ENCODE data around the gene SYT8.

SYT8 gene

DNA sequence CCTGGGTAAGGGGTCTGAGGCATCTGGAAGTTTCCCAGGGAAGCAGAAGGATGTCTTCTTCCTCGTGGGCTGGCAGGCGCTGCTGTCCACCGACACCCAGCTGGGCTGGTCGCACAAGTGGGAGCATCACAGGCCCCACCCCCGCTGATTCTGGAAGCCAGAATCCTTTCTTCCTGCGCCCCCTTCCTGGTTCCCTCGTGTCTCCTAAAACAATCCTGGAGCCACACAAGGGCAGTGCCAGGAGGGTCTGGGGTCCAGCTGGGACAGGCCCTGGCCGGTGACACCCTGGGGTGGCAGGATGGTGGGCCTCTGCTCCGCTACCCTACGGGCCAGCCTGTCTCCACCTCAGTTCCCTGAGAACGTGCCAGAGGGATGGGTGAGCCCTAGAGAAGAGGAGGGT is 22.3 kb downstream of the SYT8 start:
- TF ChIP-seq, protein P1, sequence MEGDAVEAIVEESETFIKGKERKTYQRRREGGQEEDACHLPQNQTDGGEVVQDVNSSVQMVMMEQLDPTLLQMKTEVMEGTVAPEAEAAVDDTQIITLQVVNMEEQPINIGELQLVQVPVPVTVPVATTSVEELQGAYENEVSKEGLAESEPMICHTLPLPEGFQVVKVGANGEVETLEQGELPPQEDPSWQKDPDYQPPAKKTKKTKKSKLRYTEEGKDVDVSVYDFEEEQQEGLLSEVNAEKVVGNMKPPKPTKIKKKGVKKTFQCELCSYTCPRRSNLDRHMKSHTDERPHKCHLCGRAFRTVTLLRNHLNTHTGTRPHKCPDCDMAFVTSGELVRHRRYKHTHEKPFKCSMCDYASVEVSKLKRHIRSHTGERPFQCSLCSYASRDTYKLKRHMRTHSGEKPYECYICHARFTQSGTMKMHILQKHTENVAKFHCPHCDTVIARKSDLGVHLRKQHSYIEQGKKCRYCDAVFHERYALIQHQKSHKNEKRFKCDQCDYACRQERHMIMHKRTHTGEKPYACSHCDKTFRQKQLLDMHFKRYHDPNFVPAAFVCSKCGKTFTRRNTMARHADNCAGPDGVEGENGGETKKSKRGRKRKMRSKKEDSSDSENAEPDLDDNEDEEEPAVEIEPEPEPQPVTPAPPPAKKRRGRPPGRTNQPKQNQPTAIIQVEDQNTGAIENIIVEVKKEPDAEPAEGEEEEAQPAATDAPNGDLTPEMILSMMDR (IDR thresholded peaks at IDR 0.05; ENCODE audit: unreplicated experiment in 3 of 3): no peak
- H3K4me1 Mint-ChIP-seq: no peaks in the 10 kb centered on the region
- H3K27me3 Mint-ChIP-seq (ENCODE audit: low read depth): no peaks in the 10 kb centered on the region
- no peaks in the 10 kb centered on the region for H3K9me3 Mint-ChIP-seq
- H3K27ac Mint-ChIP-seq: no peak overlapping the region
- H3K4me3 Mint-ChIP-seq: no peak overlapping the region
- H3K36me3 Mint-ChIP-seq (ENCODE audit: low read depth): no peaks in the 10 kb centered on the region

DNA sequence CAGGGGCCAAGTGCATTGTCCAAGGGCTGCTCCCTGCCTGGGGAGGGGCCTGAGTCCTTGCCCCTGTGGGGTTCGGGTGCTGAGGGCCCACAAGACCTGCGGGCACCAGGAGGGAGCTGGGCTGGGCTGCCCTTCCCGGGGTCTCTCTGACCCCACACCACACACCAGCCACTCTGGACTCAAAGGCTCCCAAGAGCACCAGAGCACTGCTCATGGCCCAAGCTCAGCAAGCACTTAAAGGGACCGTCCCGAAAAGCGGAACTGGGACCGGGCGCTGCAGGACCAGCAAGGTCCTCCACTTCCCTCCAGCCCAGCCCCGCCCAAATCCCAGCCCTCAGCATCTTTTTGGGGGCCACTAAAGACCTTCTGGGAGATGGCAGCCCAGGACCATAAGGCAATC is 23.4 kb downstream of the SYT8 start:
- Mint-ChIP-seq H3K36me3 (ENCODE audit: low read depth) (no peaks in the 10 kb centered on the region), H3K4me3 (no peak overlapping the region), H3K4me1 (no peaks in the 10 kb centered on the region), H3K27me3 (ENCODE audit: low read depth) (peaks cover 3% of the 10 kb centered on the region), H3K27ac (no peak overlapping the region), H3K9me3 (no peaks in the 10 kb centered on the region)
- TF ChIP-seq, protein P1 (IDR thresholded peaks at IDR 0.05; ENCODE audit: unreplicated experiment in 3 of 3): no peak

DNA sequence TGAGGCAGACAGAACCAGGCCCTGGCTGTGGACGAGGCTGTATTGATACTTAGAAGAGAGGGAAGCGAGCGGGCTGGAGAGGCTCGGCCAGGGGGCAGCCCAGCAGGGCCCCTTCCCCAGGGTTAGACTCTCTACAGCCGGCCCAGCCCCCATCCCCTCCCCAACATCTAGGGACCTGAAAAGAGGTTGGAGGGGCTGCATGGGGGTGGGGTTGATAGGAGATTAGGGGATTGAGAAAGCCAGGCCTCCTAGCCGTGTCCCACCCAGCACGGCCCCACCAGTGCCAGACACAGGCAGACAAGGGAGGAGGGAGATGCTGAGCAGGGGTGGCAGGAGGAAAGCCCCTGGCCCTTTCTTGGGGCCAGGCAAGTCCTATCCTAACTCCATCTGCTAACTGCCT is 23.8 kb downstream of the SYT8 start:
- TF ChIP-seq, protein P1 (IDR thresholded peaks at IDR 0.05; ENCODE audit: unreplicated experiment in 3 of 3): no peak
- Mint-ChIP-seq H3K36me3 (ENCODE audit: low read depth) (no peaks in the 10 kb centered on the region), H3K27me3 (ENCODE audit: low read depth) (peaks cover 3% of the 10 kb centered on the region), H3K4me3 (no peak overlapping the region), H3K4me1 (peaks cover under 1% of the 10 kb centered on the region), H3K27ac (no peak overlapping the region), H3K9me3 (no peaks in the 10 kb centered on the region)

GRCh38 chr11:1859004-1859403 is 24.2 kb downstream of the SYT8 start:
- H3K9me3 Mint-ChIP-seq: no peaks in the 10 kb centered on the region
- peaks cover 3% of the 10 kb centered on the region for H3K27me3 Mint-ChIP-seq (ENCODE audit: low read depth)
- no peaks in the 10 kb centered on the region for H3K36me3 Mint-ChIP-seq (ENCODE audit: low read depth)
- TF ChIP-seq, protein P1 (IDR thresholded peaks at IDR 0.05; ENCODE audit: unreplicated experiment in 3 of 3): no peak
- no peak overlapping the region for H3K4me3 Mint-ChIP-seq
- H3K4me1 Mint-ChIP-seq: peaks cover 5% of the 10 kb centered on the region
- H3K27ac Mint-ChIP-seq: no peak overlapping the region

GRCh38 chr11:1860108-1860507 is 25.3 kb downstream of the SYT8 start:
- Mint-ChIP-seq H3K9me3 (no peaks in the 10 kb centered on the region), H3K4me3 (no peak overlapping the region), H3K27me3 (ENCODE audit: low read depth) (peaks cover 3% of the 10 kb centered on the region), H3K4me1 (peaks cover 11% of the 10 kb centered on the region), H3K27ac (no peak overlapping the region), H3K36me3 (ENCODE audit: low read depth) (no peaks in the 10 kb centered on the region)
- TF ChIP-seq, protein P1 (IDR thresholded peaks at IDR 0.05; ENCODE audit: unreplicated experiment in 3 of 3): no peak
